ENCODE measurements around the gene RBM26.

The RBM26 gene, protein sequence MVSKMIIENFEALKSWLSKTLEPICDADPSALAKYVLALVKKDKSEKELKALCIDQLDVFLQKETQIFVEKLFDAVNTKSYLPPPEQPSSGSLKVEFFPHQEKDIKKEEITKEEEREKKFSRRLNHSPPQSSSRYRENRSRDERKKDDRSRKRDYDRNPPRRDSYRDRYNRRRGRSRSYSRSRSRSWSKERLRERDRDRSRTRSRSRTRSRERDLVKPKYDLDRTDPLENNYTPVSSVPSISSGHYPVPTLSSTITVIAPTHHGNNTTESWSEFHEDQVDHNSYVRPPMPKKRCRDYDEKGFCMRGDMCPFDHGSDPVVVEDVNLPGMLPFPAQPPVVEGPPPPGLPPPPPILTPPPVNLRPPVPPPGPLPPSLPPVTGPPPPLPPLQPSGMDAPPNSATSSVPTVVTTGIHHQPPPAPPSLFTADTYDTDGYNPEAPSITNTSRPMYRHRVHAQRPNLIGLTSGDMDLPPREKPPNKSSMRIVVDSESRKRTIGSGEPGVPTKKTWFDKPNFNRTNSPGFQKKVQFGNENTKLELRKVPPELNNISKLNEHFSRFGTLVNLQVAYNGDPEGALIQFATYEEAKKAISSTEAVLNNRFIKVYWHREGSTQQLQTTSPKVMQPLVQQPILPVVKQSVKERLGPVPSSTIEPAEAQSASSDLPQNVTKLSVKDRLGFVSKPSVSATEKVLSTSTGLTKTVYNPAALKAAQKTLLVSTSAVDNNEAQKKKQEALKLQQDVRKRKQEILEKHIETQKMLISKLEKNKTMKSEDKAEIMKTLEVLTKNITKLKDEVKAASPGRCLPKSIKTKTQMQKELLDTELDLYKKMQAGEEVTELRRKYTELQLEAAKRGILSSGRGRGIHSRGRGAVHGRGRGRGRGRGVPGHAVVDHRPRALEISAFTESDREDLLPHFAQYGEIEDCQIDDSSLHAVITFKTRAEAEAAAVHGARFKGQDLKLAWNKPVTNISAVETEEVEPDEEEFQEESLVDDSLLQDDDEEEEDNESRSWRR

DNA sequence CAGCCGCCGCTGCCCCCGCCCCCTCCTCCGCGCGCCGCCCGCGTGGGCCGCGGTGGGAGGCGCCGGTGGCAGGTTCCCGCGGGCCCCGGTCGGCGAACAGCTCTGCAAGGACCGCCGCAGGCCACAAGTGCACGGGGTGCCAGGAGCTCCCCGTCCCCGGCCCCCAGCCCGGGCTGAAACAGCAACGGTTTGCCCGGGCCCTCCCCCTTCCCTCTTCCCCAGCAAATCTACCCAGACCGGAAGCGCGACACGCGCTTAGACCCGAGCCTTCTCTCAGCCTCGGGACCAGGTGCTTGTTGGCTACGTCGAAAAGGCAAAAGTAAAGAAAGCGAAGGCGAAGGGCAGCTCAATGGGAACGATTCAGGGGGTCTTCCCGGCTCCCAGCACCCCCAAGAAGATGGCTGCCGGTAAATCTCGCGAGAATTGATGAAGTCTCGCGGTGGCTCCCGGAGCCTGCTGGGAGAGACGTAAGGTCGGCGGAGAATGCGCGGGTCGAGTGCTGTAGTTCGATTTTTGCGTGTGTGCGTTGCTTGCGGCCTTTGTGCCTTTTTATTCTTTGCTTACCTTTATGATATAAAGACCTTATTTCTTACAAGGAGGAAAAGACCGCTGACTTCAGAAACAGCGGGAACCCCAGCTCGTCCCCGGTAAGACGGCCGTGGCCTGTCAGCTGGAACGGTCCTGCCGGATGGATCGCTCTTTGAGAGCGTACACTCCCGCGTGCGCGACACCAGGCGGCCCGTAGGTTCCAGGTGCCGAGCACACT lies at the start of gene RBM26:
Gene RBM26 (minus strand): TSS at position 425 of the 766 bp plus-strand sequence. CDS start 481 bp downstream, outside the sequence.
- peak; percentile 93 for DNase-seq (ENCODE audit: low read depth)

DNA sequence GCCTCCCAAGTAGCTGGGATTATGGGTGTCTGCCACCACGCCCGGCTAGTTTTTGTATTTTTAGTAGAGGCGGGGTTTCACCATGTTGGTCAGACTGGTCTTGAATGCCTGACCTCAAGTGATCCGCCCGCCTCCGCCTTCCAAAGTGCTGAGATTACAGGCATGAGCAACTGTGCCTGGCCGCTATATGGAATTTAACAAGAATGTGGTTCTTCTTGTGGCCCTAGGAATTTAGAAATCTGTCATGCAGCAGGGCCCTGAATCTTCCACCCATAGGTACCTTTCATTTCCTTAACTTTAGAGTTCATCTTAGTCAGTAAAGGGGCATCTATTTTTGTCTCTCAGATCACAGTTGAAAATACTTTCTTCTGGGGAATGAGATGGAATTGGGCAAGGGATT lies 49.3 kb upstream of the RBM26 start:
- peak; percentile 77 for DNase-seq (ENCODE audit: low read depth)

DNA sequence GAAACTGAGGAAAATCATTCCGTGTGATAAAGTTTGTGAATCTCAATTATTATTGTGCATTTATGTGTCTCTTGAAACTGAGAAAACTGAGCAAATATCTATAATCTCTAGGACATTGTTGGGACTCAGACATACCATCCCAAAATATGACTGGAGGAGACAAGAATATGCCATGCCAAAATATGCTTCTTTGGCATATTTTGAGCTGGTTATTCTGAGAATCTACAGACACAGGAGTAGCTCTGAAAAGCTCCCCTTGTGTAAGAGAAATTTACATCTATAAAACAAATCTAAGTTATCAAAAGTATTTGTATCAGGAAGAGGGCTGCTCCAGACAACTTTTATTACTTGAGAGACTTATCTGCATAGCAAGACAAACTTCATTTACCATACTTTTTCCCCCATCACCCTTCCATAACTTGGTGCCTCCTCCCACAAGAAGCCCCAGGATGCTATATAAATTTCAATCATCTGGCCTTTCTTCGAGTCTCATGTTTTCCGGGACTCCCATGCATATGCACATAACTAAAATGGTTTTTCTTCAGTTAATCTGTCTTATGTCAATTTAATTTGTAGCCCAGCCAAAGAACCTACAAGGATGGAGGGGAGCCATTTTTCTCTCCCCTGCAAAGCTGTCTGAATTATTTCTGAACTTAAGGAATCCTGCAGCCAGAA lies 46.3 kb upstream of the RBM26 start:
- DNase-seq (ENCODE audit: low read depth): no peak

DNA sequence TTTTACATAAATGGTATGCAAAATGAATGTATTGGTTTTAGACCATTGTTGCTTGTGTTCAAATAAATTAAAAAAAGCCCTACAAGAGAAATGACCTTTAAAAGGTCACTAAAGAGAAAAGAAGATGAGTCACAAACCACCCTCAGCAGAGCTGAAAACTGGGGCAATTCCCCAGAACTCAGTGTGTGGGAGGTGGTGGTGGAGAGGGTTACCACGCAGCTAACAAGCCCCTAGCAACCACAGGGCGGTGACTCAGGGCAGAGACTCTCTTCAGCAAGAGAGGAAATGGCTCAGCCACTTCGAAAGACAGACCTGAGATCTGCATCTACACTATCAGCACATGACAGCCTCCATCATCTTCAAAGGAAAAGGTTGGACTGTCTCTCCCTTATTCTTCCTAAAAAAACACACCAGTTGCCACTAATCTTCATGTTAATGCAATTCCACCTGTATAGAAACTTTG lies 45.5 kb upstream of the RBM26 start:
- peak; percentile 95 for DNase-seq (ENCODE audit: low read depth)

DNA sequence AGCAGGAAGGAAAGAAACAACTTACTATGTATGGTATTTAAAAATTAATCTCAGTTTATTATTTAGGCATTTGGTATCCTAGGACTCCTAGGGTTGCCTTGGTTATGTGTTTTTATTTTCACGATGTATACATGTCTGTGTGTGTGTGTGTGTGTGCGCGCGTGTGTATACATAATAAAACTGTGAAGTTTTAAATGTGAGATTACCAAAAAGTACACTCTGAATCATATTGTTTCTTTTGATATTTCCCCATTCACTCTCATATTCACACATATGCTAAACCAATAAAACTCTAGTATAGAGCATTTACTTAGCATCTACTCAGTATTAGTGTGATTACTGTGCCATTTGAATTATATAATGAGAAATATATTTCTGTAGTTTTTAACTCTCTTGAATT lies 44.1 kb upstream of the RBM26 start:
- DNase-seq (ENCODE audit: low read depth): no peak

DNA sequence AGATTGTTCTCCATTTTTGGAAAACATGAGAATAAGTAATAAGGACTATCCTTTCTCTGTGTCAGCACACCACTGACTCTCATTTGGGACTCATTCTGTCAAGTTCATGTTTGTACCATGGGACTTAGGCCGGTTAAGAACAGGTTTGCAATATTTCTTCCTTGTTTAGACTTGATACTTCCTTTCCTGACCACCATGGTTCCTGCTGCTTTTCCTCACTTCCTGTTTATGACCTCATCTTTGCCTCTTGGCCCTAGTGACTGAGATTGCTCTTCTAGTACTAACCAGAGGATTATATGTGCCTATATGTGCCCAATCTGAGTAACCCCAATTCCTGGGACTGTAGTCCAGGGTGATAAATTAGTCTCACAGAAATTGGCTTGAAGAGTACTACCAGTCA lies 42.4 kb upstream of the RBM26 start:
- no peak for DNase-seq (ENCODE audit: low read depth)

DNA sequence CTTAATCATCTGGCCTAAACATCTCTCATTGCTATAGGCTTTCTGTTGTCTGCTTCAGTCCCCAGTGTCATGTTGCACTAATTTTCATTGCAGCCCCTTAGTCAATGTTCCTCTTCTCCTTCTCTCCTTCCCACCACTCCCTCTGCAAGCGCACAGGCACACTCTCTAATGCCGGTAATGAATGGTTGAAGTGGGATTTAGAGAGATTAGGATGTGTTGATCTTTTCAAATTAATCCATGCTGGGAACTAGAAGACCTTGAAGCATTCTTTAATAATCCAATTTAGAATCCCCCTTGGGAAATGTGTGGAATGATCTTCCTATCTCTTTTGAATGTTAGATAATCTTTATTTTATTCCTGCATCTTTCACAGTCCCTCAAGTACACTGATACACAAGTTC lies 41.7 kb upstream of the RBM26 start:
- no peak for DNase-seq (ENCODE audit: low read depth)

DNA sequence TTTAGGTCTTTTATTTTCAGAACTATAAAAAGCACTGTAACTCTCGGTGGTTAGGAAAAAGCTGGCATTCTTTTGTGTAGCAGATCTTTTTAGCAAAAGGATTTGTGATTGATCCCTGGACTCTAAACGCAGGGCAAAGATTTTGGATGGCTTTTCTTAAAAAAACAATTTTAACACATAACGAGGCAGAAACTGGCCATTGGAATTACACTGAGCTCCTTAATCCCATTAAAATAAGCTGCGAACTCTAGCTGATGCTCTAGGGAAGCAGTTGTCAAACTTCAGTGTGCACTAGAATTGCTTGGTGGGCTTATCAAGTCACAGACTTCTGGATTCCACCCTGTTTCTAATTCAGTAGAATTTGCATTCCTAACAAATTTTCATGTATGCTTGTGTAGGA lies 41.1 kb upstream of the RBM26 start:
- DNase-seq (ENCODE audit: low read depth): no peak

DNA sequence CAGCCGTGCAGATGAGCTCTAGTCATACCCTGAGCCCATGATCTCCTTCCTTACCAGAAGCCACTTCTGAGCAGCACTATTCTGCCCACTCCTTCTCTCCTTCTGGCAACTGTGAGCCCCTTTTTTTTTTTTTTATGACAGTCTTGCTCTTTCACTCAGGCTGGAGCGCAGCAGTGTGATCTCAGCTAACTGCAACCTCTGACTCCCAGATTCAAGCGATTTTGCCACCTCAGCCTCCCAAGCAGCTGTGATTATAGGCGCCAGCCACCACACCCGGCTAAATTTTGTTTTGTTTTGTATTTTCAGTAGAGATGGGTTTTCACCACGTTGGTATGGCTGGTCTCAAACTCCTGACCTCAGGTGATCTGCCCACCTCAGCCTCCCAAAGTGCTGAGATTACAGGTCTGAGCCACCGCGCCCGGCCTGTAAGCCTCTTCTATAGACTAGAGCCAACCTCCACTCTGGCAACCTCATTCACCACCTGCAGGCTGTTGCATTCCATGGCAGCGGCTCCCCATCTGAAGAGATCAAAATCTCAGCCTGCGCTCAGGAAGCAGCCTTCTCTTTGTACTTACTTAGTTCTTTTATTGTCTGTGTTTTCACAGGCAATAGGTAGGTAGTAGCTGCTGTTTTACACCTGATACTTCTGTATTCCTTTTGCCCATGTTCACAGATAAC lies 40.1 kb upstream of the RBM26 start:
- no peak for DNase-seq (ENCODE audit: low read depth)

DNA sequence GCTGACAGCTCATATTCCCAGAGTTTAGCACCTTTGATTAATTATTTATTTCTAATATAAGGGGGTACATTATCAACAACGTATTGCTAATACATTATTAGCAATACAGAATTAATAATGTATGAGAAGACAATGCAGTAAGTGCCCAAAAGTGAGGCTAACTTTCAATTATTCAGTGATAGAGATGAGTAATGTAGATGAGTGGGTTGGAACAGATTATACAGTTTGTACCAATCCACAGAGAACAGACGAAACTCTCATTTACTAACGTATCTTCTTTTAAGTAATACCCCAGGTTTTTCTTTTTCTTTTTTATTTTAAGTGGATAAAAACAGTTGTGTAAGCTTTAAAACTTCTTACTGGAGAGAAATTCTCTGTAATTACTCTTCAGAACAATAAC lies 36.7 kb upstream of the RBM26 start:
- DNase-seq (ENCODE audit: low read depth): no peak

DNA sequence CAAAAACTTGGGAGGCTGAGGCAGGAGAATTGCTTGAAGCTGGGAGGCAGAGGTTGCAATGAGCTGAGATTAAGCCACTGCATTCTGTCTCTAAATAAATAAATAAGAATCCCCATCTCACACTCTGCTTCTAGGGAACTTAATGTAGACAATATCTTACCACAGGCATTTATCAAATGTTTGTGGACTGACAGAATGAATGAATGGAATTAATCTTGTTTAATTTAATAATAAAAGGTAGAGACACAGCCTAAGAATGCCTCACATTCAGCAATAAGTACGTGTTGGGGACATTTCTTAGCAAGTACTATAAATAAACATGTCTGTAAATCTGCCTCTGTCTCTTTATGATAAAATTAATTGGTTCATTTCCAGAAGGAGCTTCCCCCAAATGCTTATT lies 36.2 kb upstream of the RBM26 start:
- peak; percentile 83 for DNase-seq (ENCODE audit: low read depth)

DNA sequence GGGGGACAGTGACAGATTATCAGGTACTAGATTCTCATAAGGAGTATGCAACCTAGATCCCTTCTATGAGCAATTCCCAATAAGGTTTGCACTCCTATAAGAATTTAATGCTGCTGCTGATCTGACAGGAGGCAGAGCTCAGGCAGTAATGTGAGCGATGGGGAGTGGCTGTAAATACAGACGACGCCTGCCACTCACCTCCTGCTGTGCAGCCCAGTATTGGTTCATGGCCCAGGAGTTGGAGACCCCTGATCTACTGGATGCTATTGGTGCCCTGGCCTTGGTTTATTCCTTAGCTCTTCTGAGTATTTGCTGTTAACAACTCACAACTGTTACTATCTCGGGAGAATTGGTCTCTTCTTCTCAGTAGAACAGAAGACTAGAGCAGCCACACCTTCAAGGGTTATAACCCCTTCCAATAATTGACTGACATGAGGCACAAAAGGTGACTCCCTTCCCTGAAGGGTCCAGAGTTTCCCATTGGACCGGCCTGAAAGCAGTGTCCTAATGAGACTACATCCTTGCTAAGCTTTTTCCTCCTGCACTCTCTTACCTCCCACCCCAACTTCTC lies 35.0 kb upstream of the RBM26 start:
- DNase-seq (ENCODE audit: low read depth): no peak

DNA sequence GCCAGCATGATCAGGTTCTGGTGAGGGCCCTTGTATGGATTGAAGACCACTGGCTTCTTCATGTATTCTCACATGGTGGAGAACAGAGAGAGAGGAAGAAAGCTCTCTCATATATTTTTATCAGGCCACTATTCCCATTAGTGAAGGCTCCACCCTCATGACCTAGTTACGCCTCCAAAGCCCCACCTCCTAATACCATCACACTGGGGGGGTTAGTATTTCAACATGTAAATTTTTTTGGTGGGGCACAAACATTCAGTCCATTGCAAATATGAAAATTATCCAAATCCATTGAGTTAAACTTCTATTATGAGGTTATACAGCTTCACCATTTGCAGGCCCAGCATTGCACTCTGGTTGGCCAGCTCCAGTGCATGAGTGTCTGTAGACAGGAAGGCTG lies 33.2 kb upstream of the RBM26 start:
- DNase-seq (ENCODE audit: low read depth): no peak

DNA sequence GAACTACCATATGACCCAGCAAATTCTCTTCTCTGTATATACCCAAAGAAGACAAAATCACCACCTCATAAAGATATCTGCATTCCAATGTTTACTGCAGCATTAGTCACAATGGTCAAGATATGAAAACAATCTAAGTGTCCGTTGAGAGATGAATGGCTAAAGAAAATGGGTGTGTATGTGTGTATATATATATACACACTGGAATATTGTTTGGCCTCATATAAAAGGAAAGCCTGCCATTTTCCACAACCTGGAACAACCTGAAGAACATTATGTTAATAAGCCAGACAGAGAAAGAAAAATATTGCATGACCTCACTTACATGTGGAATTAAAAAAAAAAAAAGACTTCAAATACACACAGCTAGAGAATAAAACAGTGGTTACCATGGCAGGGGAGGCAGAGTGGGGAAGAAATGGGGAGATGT lies 29.5 kb upstream of the RBM26 start:
- DNase-seq (ENCODE audit: low read depth): peak; percentile 91

DNA sequence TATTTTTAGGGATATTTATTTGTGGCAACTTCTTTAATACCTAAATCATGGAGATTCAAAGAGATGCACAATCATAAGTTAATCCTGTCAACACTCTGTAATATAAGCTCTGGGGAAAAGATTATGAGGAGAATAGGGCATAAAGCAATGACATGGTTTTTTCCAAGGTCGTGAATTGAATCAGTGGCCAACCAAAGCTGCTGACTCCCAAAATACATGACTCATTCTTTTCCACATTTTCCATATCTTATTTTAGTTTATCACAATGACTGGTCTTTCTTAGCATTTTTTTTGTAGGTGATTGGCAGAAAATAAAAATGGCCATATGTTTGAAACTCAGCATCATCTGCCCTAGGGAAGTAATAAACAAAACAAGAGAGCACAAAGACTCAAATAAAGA lies 28.5 kb upstream of the RBM26 start:
- peak; percentile 75 for DNase-seq (ENCODE audit: low read depth)

DNA sequence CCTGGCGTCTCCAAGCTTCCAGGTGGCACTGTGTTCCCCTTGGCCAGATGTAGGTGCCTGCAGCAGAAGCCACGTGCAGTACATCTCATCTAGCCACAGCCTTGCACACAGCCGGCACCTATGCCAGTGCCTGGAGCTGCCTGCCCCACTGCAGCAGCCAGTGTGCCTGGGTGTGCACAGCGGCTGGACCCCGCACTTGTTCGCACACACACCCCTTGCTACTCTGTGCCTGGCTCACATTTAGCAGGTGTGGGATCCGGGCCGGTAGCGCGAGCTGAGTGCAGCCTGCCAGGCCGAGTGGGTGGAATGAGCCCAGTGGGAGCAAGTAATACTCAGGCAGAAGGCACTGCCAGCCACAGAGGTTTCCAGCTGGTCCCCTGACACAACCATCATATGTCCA lies 26.9 kb upstream of the RBM26 start:
- no peak for DNase-seq (ENCODE audit: low read depth)

DNA sequence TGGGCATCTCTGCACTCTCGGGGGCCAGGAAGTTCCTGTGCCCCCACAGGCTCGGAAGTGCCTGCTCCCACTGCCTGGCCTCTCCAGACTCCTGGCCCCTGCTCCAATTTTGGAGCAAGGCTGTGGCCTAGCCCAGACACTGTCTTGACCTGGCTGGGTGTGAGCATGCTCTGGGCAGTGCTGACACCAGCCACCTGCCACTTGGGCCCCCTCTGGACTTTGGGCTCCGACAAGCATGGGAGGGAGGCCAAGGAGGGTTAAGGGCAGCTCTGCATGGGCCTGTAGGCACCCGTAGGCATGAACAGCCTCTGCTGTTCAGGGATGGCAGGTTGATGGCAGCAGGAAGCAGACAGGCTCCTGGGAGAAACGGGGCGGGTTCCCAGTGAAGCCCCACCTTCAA lies 26.0 kb upstream of the RBM26 start:
- no peak for DNase-seq (ENCODE audit: low read depth)

DNA sequence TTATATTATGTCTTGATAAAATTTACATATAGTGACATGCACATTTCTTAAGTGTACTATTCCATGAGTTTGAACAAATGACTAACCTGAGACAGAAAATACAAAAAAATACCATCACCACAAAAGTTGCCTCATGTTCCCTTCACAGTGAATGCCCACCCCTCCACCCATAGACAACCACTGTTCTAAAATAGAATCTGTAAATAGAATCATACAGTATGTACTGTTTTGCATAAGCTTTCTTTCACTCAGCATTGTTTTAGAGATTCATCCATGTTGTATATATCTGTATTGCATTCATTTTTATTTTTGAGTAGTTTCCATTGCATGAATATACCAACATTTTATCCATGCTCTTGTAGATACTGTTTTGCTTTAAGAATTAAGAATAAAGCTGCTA lies 23.3 kb upstream of the RBM26 start:
- no peak for DNase-seq (ENCODE audit: low read depth)

DNA sequence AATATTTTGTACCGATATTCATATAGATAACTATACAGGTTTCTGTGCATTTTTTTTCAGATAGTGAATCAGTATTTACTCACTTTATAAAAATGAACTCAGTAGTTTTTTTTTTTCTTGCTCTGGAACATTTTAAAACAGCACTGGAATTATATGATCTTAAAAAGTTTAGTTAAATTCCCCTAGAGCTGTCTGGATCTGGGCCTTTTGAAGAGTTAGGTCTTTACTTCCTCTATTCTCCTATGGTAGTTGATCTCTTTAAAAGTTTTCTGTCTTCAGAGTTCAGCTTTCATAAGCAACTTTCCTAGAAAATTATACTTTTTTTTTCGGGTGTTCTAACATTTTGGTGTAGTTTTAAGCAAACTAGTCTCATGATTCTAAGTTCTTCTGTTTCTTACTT lies 21.8 kb upstream of the RBM26 start:
- DNase-seq (ENCODE audit: low read depth): no peak

DNA sequence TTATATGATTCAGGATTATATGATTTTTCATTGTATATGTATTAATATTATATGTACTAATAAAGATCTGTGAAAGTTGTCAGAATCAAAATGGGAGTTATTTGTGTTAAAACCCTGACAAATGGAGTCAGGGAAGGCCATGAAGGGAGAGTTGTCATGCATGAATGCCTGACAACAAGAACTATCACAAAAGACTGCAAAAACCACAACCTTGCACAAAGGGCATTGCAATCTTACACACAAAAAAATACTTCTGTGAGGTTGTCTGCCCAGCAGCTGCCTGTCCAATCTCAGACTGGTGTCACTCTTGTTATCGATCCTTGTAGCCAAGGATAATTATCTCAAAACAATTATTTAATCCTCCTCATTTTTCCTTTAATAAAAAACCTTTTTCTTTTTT lies 21.2 kb upstream of the RBM26 start:
- no peak for DNase-seq (ENCODE audit: low read depth)
